Osteocyte (in vitro differentiated cells): ENCODE results near the gene VEZT. TPM values are rescaled to one million over a fixed set of nuclear protein-coding genes. Genes with fewer than 3 reads are reported as not detected.

Source experiments
- DNase-seq: peaks from one replicate; pipeline ENCODE4 v3.0.0; 2021; ENCODE audit warnings: mixed read lengths; ENCODE audit not compliant: unreplicated experiment; ENCODE audit errors: extremely low spot score
- H3K27ac Mint-ChIP-seq: one replicate; pipeline ENCODE4 v1.8.0; 2021; ENCODE audit warnings: mild to moderate bottlenecking, mixed read lengths; ENCODE audit not compliant: unreplicated experiment
- H3K27me3 Mint-ChIP-seq: one replicate; pipeline ENCODE4 v1.8.0; 2021; ENCODE audit warnings: mixed read lengths; ENCODE audit not compliant: unreplicated experiment
- H3K36me3 Mint-ChIP-seq: one replicate; pipeline ENCODE4 v1.8.0; 2021; ENCODE audit warnings: mixed read lengths; ENCODE audit not compliant: unreplicated experiment
- H3K4me1 Mint-ChIP-seq: one replicate; pipeline ENCODE4 v1.8.0; 2021; ENCODE audit warnings: mixed read lengths; ENCODE audit not compliant: unreplicated experiment
- H3K4me3 Mint-ChIP-seq: one replicate; pipeline ENCODE4 v1.8.0; 2021; ENCODE audit warnings: mild to moderate bottlenecking, moderate library complexity, mixed read lengths; ENCODE audit not compliant: unreplicated experiment
- H3K9me3 Mint-ChIP-seq: one replicate; pipeline ENCODE4 v1.8.0; 2021; ENCODE audit warnings: mixed read lengths; ENCODE audit not compliant: unreplicated experiment
- total RNA-seq: library from RNA; stranded (reverse); gene quantifications from 2 replicates; pipeline ENCODE4 v1.2.1, GENCODE V29; 2021
- TF ChIP-seq, protein P1 (sequence below): fragments of 200-600 bp; sonication (generic); IDR thresholded peaks from 2 replicates; pipeline ENCODE4 v1.5.0; 2021; ENCODE audit warnings: antibody characterized with exemption, mild to moderate bottlenecking, moderate library complexity

VEZT gene
- total RNA-seq, 1 donor from 2014 or later = 65.7 TPM

DNA sequence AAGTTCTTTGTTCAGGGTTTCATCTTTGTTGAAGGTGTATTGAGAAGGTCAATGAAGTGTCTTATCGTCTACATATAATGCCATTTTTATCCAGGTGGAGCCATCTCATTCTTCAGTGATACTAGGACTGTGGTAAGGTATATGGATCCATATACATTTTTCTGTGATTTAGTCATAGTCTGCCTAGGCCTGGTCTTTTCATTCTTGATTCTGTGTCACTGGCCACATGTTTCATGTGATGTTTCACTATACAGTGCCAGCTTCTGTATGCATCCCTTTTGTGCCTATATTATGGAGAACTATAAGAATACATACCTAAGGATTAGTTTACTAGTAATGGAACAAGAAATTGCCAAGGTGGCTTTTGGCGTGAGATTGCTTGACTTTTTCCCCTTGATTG, 40.5 kb downstream of the VEZT start:
- TF ChIP-seq, protein P1, sequence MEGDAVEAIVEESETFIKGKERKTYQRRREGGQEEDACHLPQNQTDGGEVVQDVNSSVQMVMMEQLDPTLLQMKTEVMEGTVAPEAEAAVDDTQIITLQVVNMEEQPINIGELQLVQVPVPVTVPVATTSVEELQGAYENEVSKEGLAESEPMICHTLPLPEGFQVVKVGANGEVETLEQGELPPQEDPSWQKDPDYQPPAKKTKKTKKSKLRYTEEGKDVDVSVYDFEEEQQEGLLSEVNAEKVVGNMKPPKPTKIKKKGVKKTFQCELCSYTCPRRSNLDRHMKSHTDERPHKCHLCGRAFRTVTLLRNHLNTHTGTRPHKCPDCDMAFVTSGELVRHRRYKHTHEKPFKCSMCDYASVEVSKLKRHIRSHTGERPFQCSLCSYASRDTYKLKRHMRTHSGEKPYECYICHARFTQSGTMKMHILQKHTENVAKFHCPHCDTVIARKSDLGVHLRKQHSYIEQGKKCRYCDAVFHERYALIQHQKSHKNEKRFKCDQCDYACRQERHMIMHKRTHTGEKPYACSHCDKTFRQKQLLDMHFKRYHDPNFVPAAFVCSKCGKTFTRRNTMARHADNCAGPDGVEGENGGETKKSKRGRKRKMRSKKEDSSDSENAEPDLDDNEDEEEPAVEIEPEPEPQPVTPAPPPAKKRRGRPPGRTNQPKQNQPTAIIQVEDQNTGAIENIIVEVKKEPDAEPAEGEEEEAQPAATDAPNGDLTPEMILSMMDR = no peak
- Mint-ChIP-seq H3K4me3 (no peak overlapping the region), H3K27me3 (no peaks in the 10 kb centered on the region), H3K9me3 (no peaks in the 10 kb centered on the region), H3K4me1 (peaks cover 2% of the 10 kb centered on the region), H3K36me3 (peaks cover 61% of the 10 kb centered on the region), H3K27ac (no peak overlapping the region)
- DNase-seq = no peak

DNA sequence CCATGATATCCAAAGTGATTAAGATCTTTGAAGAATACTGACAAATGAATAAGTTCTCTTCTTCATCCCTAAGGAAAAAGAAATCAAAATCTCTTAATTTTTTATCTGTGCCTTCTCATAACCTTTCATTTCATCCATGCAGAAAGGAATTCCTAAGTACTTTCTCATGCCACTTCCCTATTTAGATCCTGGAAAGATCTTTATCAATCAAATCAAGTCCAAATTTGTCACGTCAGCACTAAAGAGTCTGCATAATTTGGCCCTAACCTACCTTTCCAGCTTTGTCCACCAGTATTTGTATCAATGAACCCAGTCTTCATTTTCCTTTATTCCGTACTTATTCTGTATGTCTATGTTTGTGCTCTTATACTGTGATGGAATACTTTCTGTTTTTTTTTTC, 41.2 kb downstream of the VEZT start:
- H3K27ac Mint-ChIP-seq = no peak overlapping the region
- no peak for DNase-seq
- no peaks in the 10 kb centered on the region for H3K27me3 Mint-ChIP-seq
- no peak overlapping the region for H3K4me3 Mint-ChIP-seq
- H3K36me3 Mint-ChIP-seq = peaks cover 61% of the 10 kb centered on the region
- H3K9me3 Mint-ChIP-seq = no peaks in the 10 kb centered on the region
- TF ChIP-seq, protein P1 = no peak
- peaks cover 2% of the 10 kb centered on the region for H3K4me1 Mint-ChIP-seq

DNA sequence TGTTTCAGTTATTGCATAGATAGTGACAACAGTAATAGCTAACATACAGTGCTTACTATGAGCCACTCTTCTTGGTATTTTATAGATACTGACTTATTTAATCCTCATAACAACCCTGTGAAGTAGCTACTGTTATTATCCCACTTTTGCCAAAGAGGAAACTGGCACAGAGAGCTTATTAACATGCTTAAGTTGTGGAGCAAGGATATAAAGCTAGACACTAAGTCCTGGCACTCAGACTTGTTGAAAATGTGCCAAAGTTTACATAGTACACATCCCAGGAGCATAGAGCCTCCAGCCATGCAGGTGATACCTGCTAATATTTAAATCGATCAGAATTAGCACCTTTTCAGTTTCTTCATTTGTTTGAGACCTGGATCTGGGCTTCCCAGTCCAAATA, 41.8 kb downstream of the VEZT start:
- Mint-ChIP-seq H3K36me3 (peaks cover 65% of the 10 kb centered on the region), H3K27ac (no peak overlapping the region), H3K9me3 (no peaks in the 10 kb centered on the region), H3K4me1 (peaks cover 2% of the 10 kb centered on the region), H3K4me3 (no peak overlapping the region), H3K27me3 (no peaks in the 10 kb centered on the region)
- TF ChIP-seq, protein P1 = no peak
- no peak for DNase-seq

DNA sequence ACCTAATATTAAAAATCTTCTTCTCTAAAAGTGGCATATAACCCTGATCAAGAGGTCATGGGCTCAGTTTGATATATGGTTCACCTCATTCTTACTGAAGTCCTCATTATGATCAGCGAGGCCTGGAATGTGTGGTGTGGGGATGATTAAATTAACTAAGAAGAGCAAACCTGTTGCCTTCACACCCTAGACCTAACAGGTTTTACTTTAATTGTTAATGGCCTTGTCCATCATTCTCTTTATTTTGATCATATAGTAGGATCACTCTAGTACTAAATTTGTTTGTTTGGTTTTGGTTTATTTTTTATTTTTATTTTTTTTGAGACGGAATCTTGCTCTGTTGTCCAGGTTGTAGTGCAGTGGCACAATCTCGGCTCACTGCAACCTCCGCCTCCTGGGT, 43.5 kb downstream of the VEZT start:
- no peaks in the 10 kb centered on the region for H3K27me3 Mint-ChIP-seq
- peaks cover 4% of the 10 kb centered on the region for H3K4me1 Mint-ChIP-seq
- H3K27ac Mint-ChIP-seq = no peak overlapping the region
- H3K36me3 Mint-ChIP-seq = peaks cover 60% of the 10 kb centered on the region
- H3K9me3 Mint-ChIP-seq = no peaks in the 10 kb centered on the region
- no peak overlapping the region for H3K4me3 Mint-ChIP-seq
- TF ChIP-seq, protein P1 = no peak
- DNase-seq = no peak

DNA sequence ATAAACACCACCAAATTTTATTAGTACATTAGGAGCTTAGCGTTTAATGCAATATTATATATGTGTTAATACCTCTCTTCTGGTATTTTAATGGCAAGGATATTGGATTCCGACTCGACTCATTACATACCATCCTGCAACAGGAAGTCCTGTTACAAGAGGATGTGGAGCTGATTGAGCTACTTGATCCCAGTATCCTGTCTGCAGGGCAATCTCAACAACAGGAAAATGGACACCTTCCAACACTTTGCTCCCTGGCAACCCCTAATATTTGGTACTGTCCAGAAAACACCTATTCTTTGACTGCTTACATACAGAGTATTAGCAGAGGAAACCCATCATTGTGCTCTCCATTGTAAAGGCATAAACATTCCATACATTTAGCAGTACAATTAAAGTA, 45.2 kb downstream of the VEZT start:
- no peaks in the 10 kb centered on the region for H3K27me3 Mint-ChIP-seq

More for the DNA sequence above, 45.2 kb downstream of the VEZT start:
- no peak overlapping the region for H3K4me3 Mint-ChIP-seq
- H3K36me3 Mint-ChIP-seq = peaks cover 55% of the 10 kb centered on the region
- TF ChIP-seq, protein P1 = no peak
- H3K4me1 Mint-ChIP-seq = peaks cover 2% of the 10 kb centered on the region
- no peak for DNase-seq
- no peak overlapping the region for H3K27ac Mint-ChIP-seq
- H3K9me3 Mint-ChIP-seq = no peaks in the 10 kb centered on the region
